HG02981 (cell line): ENCODE results near the gene DPM3.
A peak's percentile ranks its signal among the peaks of the same experiment; 100 is the strongest.
"Not testable (repeated sequence)": the region's sequence is repeated elsewhere in the genome, so short reads cannot be mapped to it uniquely, and the experiment has no call there.

Source experiments
- ATAC-seq: cut with Tn5 transposase; IDR thresholded peaks from one replicate; pipeline ENCODE4 v1.9.1; 2021; ENCODE audit warnings: mild to moderate bottlenecking, moderate library complexity; ENCODE audit not compliant: unreplicated experiment

The DPM3 gene

GRCh38 chr1:155175927-155176371, 35.6 kb upstream of the DPM3 start:
- ATAC-seq, result no peak

GRCh38 chr1:155175281-155175926, 35.1 kb upstream of the DPM3 start:
- ATAC-seq, result no peak

- ATAC-seq, result no peak
Observed at GRCh38 chr1:155174324-155175280, 34.3 kb upstream of the DPM3 start.

GRCh38 chr1:155173478-155174323, 33.4 kb upstream of the DPM3 start, which contains the start of gene TRIM46:
Gene TRIM46 (plus strand): TSS chr1:155173849. CDS start chr1:155173967, 118 bp downstream.
- no peak for ATAC-seq

GRCh38 chr1:155172732-155173477, 32.6 kb upstream of the DPM3 start, which contains the start of gene KRTCAP2:
Gene KRTCAP2 (minus strand): TSS chr1:155173304. CDS start chr1:155173224, 80 bp downstream.
- peak; percentile 61 for ATAC-seq

GRCh38 chr1:155171836-155172731, 31.8 kb upstream of the DPM3 start:
- no peak for ATAC-seq

- no peak for ATAC-seq
Observed at GRCh38 chr1:155170806-155171205, 30.5 kb upstream of the DPM3 start.

- no peak for ATAC-seq
Observed at GRCh38 chr1:155170101-155170785, 29.9 kb upstream of the DPM3 start.

GRCh38 chr1:155169541-155169940, 29.2 kb upstream of the DPM3 start:
- no peak for ATAC-seq

- ATAC-seq, result no peak
Observed at GRCh38 chr1:155168456-155169210, 28.3 kb upstream of the DPM3 start.

- ATAC-seq, result not testable (repeated sequence)
Observed at GRCh38 chr1:155168105-155168445, 27.7 kb upstream of the DPM3 start.

- ATAC-seq, result no peak
Observed at GRCh38 chr1:155167166-155168104, 27.1 kb upstream of the DPM3 start.

GRCh38 chr1:155166471-155167165, 26.3 kb upstream of the DPM3 start:
- no peak for ATAC-seq

GRCh38 chr1:155166051-155166470, 25.7 kb upstream of the DPM3 start:
- no peak for ATAC-seq

- ATAC-seq, result not testable (repeated sequence)
Observed at GRCh38 chr1:155164625-155165024, 24.3 kb upstream of the DPM3 start.

- ATAC-seq, result not testable (repeated sequence)
Observed at GRCh38 chr1:155163785-155164184, 23.5 kb upstream of the DPM3 start.
